Measurements from ENCODE around the gene RIOK3. TPM values are rescaled to one million over a fixed set of nuclear protein-coding genes. Genes with fewer than 3 reads are reported as not detected.

The RIOK3 gene
- total RNA-seq, 1 donor from 2014 or later = 54.7 TPM

Other genes starting within 250 kb of the RIOK3 start
- 24.9 and 25.5 TPM in 2 replicates for gene RMC1, start 50.2 kb downstream of the RIOK3 start, total RNA-seq
- 36.5 and 40.1 TPM in 2 replicates for gene NPC1, start 133.2 kb downstream of the RIOK3 start, total RNA-seq
- not detected in 2 replicates for gene ANKRD29, start 209.6 kb downstream of the RIOK3 start, total RNA-seq
- gene LAMA3, start 236.2 kb downstream of the RIOK3 start, total RNA-seq = not detected in 2 replicates

Measured in osteocyte (in vitro differentiated cells).